CD4-positive, alpha-beta T cell (primary cell): Measurements from ENCODE around the gene IRF7. TPM values are rescaled to one million over a fixed set of nuclear protein-coding genes. Genes with fewer than 3 reads are reported as not detected.
A peak's percentile ranks its signal among the peaks of the same experiment; 100 is the strongest.

ENCODE experiments used
- ATAC-seq: fragments of 200-7000 bp; cut with Tn5 transposase; one replicate; pipeline ENCODE4 v1.10.0; 2022; ENCODE audit warnings: mild to moderate bottlenecking; ENCODE audit not compliant: poor library complexity
- CTCF ChIA-PET: fragments of 350-600 bp; sonication (Branson Sonifier 250); formaldehyde crosslinking; loops from one replicate; lab custom pipeline; 2021; ENCODE audit warnings: antibody characterized with exemption, inconsistent platforms; lab: Charles Lee
- POLR2A ChIA-PET: fragments of 350-600 bp; sonication (Branson Sonifier 250); formaldehyde crosslinking; loops from one replicate; lab custom pipeline; 2021; ENCODE audit warnings: antibody characterized with exemption, inconsistent platforms; lab: Charles Lee
- DNase-seq, 14 experiments: peaks; one replicate each; pipeline ENCODE4 v3.0.0-alpha.2; 2013 to 2020; ENCODE audit warnings: mixed read lengths in 2 of 14
- H3K27ac ChIP-seq, 2 donors: one replicate each; pipeline versions ENCODE4 v1.5.1 to v1.7.0; 2013; ENCODE audit warnings: low read length in 2 of 2, low read depth in 1 of 2, mild to moderate bottlenecking in 1 of 2
- H3K27me3 ChIP-seq, 2 experiments: 1 replicate in 1 of 2; 2 replicates in 1 of 2; pipeline versions ENCODE4 v1.6.1 to v1.7.0; 2013; ENCODE audit warnings: low read length in 2 of 2, control low read depth in 1 of 2, mild to moderate bottlenecking in 1 of 2, moderate library complexity in 1 of 2; ENCODE audit not compliant: insufficient read depth in 2 of 2, control insufficient read depth in 1 of 2
- H3K36me3 ChIP-seq: one replicate; pipeline ENCODE4 v1.6.1; 2013; ENCODE audit warnings: low read length, control low read depth; ENCODE audit not compliant: insufficient read depth
- H3K4me1 ChIP-seq: one replicate; pipeline ENCODE4 v1.6.1; 2013; ENCODE audit warnings: low read length, control low read depth; ENCODE audit not compliant: insufficient read depth
- H3K4me3 ChIP-seq: one replicate; pipeline ENCODE4 v1.5.1; 2013; ENCODE audit warnings: mild to moderate bottlenecking, low read length, moderate library complexity
- H3K9me3 ChIP-seq, 2 experiments: 1 replicate in 1 of 2; 2 replicates in 1 of 2; pipeline versions ENCODE4 v1.6.1 to v1.7.0; 2013; ENCODE audit warnings: low read length in 2 of 2, mild to moderate bottlenecking in 2 of 2, control low read depth in 1 of 2, moderate library complexity in 1 of 2; ENCODE audit not compliant: control insufficient read depth in 1 of 2, insufficient read depth in 1 of 2
- H3K27ac Mint-ChIP-seq: one replicate; pipeline ENCODE4 v1.8.0; 2020; ENCODE audit warnings: mixed read lengths
- H3K27me3 Mint-ChIP-seq: one replicate; pipeline ENCODE4 v1.8.0; 2021; ENCODE audit warnings: mixed read lengths
- H3K36me3 Mint-ChIP-seq: one replicate; pipeline ENCODE4 v1.8.0; 2021; ENCODE audit warnings: low read depth, mixed read lengths
- H3K4me1 Mint-ChIP-seq: one replicate; pipeline ENCODE4 v1.8.0; 2021; ENCODE audit warnings: low read depth, mixed read lengths
- H3K4me3 Mint-ChIP-seq: one replicate; pipeline ENCODE4 v1.8.0; 2020; ENCODE audit warnings: mild to moderate bottlenecking, mixed read lengths
- H3K9me3 Mint-ChIP-seq: one replicate; pipeline ENCODE4 v1.8.0; 2020; ENCODE audit warnings: mixed read lengths
- CTCF ChIP-seq: fragments of 200-600 bp; IDR thresholded peaks from one replicate; pipeline ENCODE4 v1.8.0; 2022; ENCODE audit warnings: antibody characterized with exemption, mild to moderate bottlenecking
- intact Hi-C, 2 experiments: fragments of 100-400 bp; cut with DNase I in 1 of 2; cut with micrococcal nuclease in 1 of 2; formaldehyde crosslinking; loops; one replicate each; pipeline versions ENCODE4 v1.15.1 to v1.9.0; 2023 to 2025; cut with DNase I, micrococcal nuclease
- total RNA-seq, 174 experiments: library from RNA in 2 of 174; stranded (reverse) in 2 of 174; gene quantifications; one replicate each; pipeline ENCODE4 v1.2.3 and lab custom pipeline; 2021 to 2026

IRF7 gene
- total RNA-seq, 2 experiments from 2014 or later = 36.5 to 37.7 TPM

- H3K27me3 ChIP-seq = peaks cover 19 to 25% of the 10 kb centered on the region in 2 experiments
- ChIA-PET POLR2A (no interaction called here), CTCF (no interaction called here)
- H3K36me3 ChIP-seq = no peaks in the 10 kb centered on the region
- no peaks in the 10 kb centered on the region for H3K9me3 Mint-ChIP-seq
- DNase-seq (no peak), ATAC-seq (no peak)
- H3K4me1 Mint-ChIP-seq = peaks cover 4% of the 10 kb centered on the region
- no peak overlapping the region for H3K4me3 Mint-ChIP-seq
- no peaks in the 10 kb centered on the region for H3K36me3 Mint-ChIP-seq
- H3K9me3 ChIP-seq = peaks cover 0 to 18% of the 10 kb centered on the region in 2 experiments
- H3K27ac Mint-ChIP-seq = no peak overlapping the region
- no peak overlapping the region for H3K4me3 ChIP-seq
- H3K4me1 ChIP-seq = peaks cover 14% of the 10 kb centered on the region
- TF ChIP-seq CTCF = no peak
- intact Hi-C loops = no loop called here
- peaks cover 16% of the 10 kb centered on the region for H3K27me3 Mint-ChIP-seq
- no peak overlapping the region for H3K27ac ChIP-seq
Measured at GRCh38 chr11:623349-623869, 7.7 kb upstream of the IRF7 start.

GRCh38 chr11:621838-622237 lies 6.1 kb upstream of the IRF7 start:
- intact Hi-C loops = no loop called here

GRCh38 chr11:620935-621814 lies 5.4 kb upstream of the IRF7 start:
- H3K36me3 ChIP-seq = no peaks in the 10 kb centered on the region
- intact Hi-C loops = no loop called here
- Mint-ChIP-seq H3K36me3 (no peaks in the 10 kb centered on the region), H3K4me3 (no peak overlapping the region), H3K27me3 (peaks cover 6% of the 10 kb centered on the region), H3K9me3 (no peaks in the 10 kb centered on the region), H3K27ac (no peak overlapping the region), H3K4me1 (no peaks in the 10 kb centered on the region)
- H3K4me3 ChIP-seq = no peak overlapping the region
- ChIA-PET CTCF (interaction anchor here (0.6 kb wide), 1 partner anchor 64 kb away, joined by 3 read pairs; no protein-coding TSS in a partner anchor), POLR2A (no interaction called here)
- ATAC-seq (no peak), DNase-seq (peak in 2 of 14 experiments; percentile 29 to 32)
- peaks cover 0 to 4% of the 10 kb centered on the region in 2 experiments for H3K9me3 ChIP-seq
- no peak overlapping the region for H3K27ac ChIP-seq
- H3K4me1 ChIP-seq = peaks cover 11% of the 10 kb centered on the region
- TF ChIP-seq CTCF = no peak
- peaks cover 14% of the 10 kb centered on the region in 2 experiments for H3K27me3 ChIP-seq

More at GRCh38 chr11:621838-622237, 6.1 kb upstream of the IRF7 start:
- H3K4me3 Mint-ChIP-seq = peak overlapping the region; percentile 74
- ATAC-seq = no peak
- Histone ChIP-seq H3K4me3 (no peak overlapping the region), H3K27me3 (peaks cover 19% of the 10 kb centered on the region in 2 experiments), H3K36me3 (no peaks in the 10 kb centered on the region), H3K4me1 (peaks cover 10% of the 10 kb centered on the region), H3K27ac (no peak overlapping the region), H3K9me3 (peaks cover 0 to 10% of the 10 kb centered on the region in 2 experiments)
- TF ChIP-seq CTCF = no peak
- ChIA-PET POLR2A (no interaction called here), CTCF (interaction anchor here (0.6 kb wide), 1 partner anchor 63 kb away, joined by 3 read pairs; no protein-coding TSS in a partner anchor)
- H3K36me3 Mint-ChIP-seq = no peaks in the 10 kb centered on the region
- peaks cover 6% of the 10 kb centered on the region for H3K27me3 Mint-ChIP-seq
- no peaks in the 10 kb centered on the region for H3K9me3 Mint-ChIP-seq
- no peaks in the 10 kb centered on the region for H3K4me1 Mint-ChIP-seq
- no peak for DNase-seq
- no peak overlapping the region for H3K27ac Mint-ChIP-seq
